HepG2 (cell line): ENCODE results near the gene EFCAB8. TPM values are rescaled to one million over a fixed set of nuclear protein-coding genes. Genes with fewer than 3 reads are reported as not detected.
A peak's percentile ranks its signal among the peaks of the same experiment; 100 is the strongest.

Experiments used
- BHLHE40 ChIP-seq: IDR thresholded peaks from 2 replicates; pipeline ENCODE4 v1.6.1; 2011; ENCODE audit warnings: low read length, improper control_type of control experiment
- CCAR2 ChIP-seq: fragments of 200-400 bp; formaldehyde crosslinking; optimal IDR thresholded peaks from 2 replicates; pipeline ENCODE3; 2018; ENCODE audit warnings: low read depth, mild to moderate bottlenecking, low read length, moderate library complexity
- CERS6 ChIP-seq: sonication (generic); formaldehyde crosslinking; IDR thresholded peaks from 2 replicates; pipeline ENCODE4 v1.5.0; 2020; ENCODE audit warnings: missing genetic modification reagents
- CHD4 ChIP-seq: fragments of 200-600 bp; sonication (generic); IDR thresholded peaks from 2 replicates; pipeline ENCODE4 v1.7.0; 2017; ENCODE audit warnings: mild to moderate bottlenecking, low read length, borderline replicate concordance
- MAFG ChIP-seq: sonication (generic); formaldehyde crosslinking; IDR thresholded peaks from 2 replicates; pipeline ENCODE4 v1.5.1; 2020; ENCODE audit warnings: mild to moderate bottlenecking, missing genetic modification reagents
- MIER3 ChIP-seq: IDR thresholded peaks from 2 replicates; pipeline ENCODE4 v1.6.1; 2016; ENCODE audit warnings: missing compliant biosample characterization, borderline replicate concordance
- MXD1 ChIP-seq: sonication (generic); formaldehyde crosslinking; IDR thresholded peaks from 2 replicates; pipeline ENCODE4 v1.4.0; 2020; ENCODE audit warnings: mild to moderate bottlenecking, missing genetic modification reagents
- NFIC ChIP-seq: IDR thresholded peaks from 2 replicates; pipeline ENCODE4 v1.6.1; 2012; ENCODE audit warnings: mild to moderate bottlenecking, low read length, inconsistent platforms
- NFYC ChIP-seq: IDR thresholded peaks from 2 replicates; pipeline ENCODE4 v1.6.1; 2016; ENCODE audit warnings: missing genetic modification reagents, missing compliant biosample characterization
- PAF1 ChIP-seq: IDR thresholded peaks from 2 replicates; pipeline ENCODE4 v1.6.1; 2016; ENCODE audit warnings: missing genetic modification reagents, missing compliant biosample characterization
- TCF7L2 ChIP-seq: IDR thresholded peaks from 2 replicates; pipeline ENCODE4 v1.6.1; 2011; ENCODE audit warnings: mild to moderate bottlenecking, low read depth, low read length, moderate library complexity
- TEAD3 ChIP-seq: optimal IDR thresholded peaks from 2 replicates; pipeline ENCODE3; 2016; ENCODE audit warnings: borderline replicate concordance
- ZNF124 ChIP-seq: sonication (generic); formaldehyde crosslinking; IDR thresholded peaks from 2 replicates; pipeline ENCODE4 v1.4.0; 2020; ENCODE audit warnings: missing genetic modification reagents
- ZNF17 ChIP-seq: sonication (generic); formaldehyde crosslinking; IDR thresholded peaks from 2 replicates; pipeline ENCODE4 v1.5.0; 2020; ENCODE audit warnings: mild to moderate bottlenecking, missing genetic modification reagents
- ZNF367 ChIP-seq: sonication (generic); formaldehyde crosslinking; IDR thresholded peaks from 2 replicates; pipeline ENCODE4 v1.4.0; 2020; ENCODE audit warnings: missing genetic modification reagents, borderline replicate concordance
- ZNF496 ChIP-seq: sonication (generic); formaldehyde crosslinking; IDR thresholded peaks from 2 replicates; pipeline ENCODE4 v1.8.1; 2023; ENCODE audit warnings: mild to moderate bottlenecking, moderate library complexity, missing genetic modification reagents; ENCODE audit not compliant: insufficient replicate concordance
- ZNF644 ChIP-seq: IDR thresholded peaks from 2 replicates; pipeline ENCODE4 v1.6.1; 2016; ENCODE audit warnings: low read depth
- ZNF879 ChIP-seq: sonication (generic); formaldehyde crosslinking; IDR thresholded peaks from 2 replicates; pipeline ENCODE4 v1.8.1; 2023; ENCODE audit warnings: missing genetic modification reagents
- polyA plus RNA-seq, 8 experiments: library from polyadenylated mRNA; depleted of rRNA in 3 of 8; stranded (reverse) in 7 of 8; unstranded in 1 of 8; fragments of >200 nt; fragmentation: Illumina TruSeq in 4 of 8; extraction: Trizol in 4 of 8; gene quantifications; 2 replicates each; pipeline versions ENCODE4 v1.2.1 to v1.2.3, GENCODE V29; 2011 to 2016; ENCODE audit warnings: low read depth in 4 of 8, missing spikeins in 1 of 8, mixed read lengths in 1 of 8; ENCODE audit not compliant: insufficient read depth in 1 of 8
- total RNA-seq, 5 experiments: library from RNA; depleted of rRNA; stranded (reverse); fragments of >200 nt; fragmentation: Illumina TruSeq; extraction: Trizol; gene quantifications; 2 replicates each; pipeline ENCODE4 v1.2.3, GENCODE V29; 2016; ENCODE audit warnings: low read depth in 1 of 5
- TF ChIP-seq, protein P1 (sequence below): IDR thresholded peaks from 2 replicates; pipeline ENCODE4 v1.6.1; 2018; ENCODE audit warnings: missing genetic modification reagents, mild to moderate bottlenecking, missing compliant biosample characterization
- TF ChIP-seq, protein P2 (sequence below): sonication (generic); formaldehyde crosslinking; IDR thresholded peaks from 2 replicates; pipeline ENCODE4 v1.4.0; 2020; ENCODE audit warnings: mild to moderate bottlenecking, missing genetic modification reagents
- TF ChIP-seq, protein P3 (sequence below): sonication (generic); formaldehyde crosslinking; IDR thresholded peaks from 2 replicates; pipeline ENCODE4 v1.9.0; 2021; ENCODE audit warnings: missing genetic modification reagents, borderline replicate concordance
- TF ChIP-seq, protein P4 (sequence below): sonication (generic); formaldehyde crosslinking; IDR thresholded peaks from 2 replicates; pipeline ENCODE4 v1.8.0; 2022; ENCODE audit warnings: mild to moderate bottlenecking, missing genetic modification reagents
- TF ChIP-seq, protein P5 (sequence below): sonication (generic); formaldehyde crosslinking; IDR thresholded peaks from 2 replicates; pipeline ENCODE4 v1.9.0; 2022; ENCODE audit warnings: missing genetic modification reagents, mild to moderate bottlenecking, borderline replicate concordance

Gene EFCAB8
- total and polyA plus RNA-seq, 2 of the 13 experiments (the other 11 are each of a cell fraction or from before 2014, with no cell fraction given), result 0.15 to 0.22 TPM

- TF ChIP-seq MXD1 (CRISPR knock-in tag) (no peak), CCAR2 (peak; percentile 88), ZNF879 (CRISPR knock-in tag) (no peak; the same call in 1 of the 2 replicates), BHLHE40 (no peak), PAF1 (CRISPR knock-in tag) (peak; percentile 81; the same call in 1 of the 2 replicates), CERS6 (CRISPR knock-in tag) (no peak), ZNF644 (CRISPR knock-in tag) (0 out of 2 replicates have a peak, but pooled peaks have one; percentile 8), TCF7L2 (no peak), ZNF367 (CRISPR knock-in tag) (no peak), MIER3 (CRISPR knock-in tag) (no peak), TEAD3 (CRISPR knock-in tag) (peak; percentile 26), NFYC (CRISPR knock-in tag) (no peak), ZNF17 (CRISPR knock-in tag) (no peak), MAFG (CRISPR knock-in tag) (no peak), ZNF124 (CRISPR knock-in tag) (no peak), NFIC (no peak), CHD4 (peak; percentile 83), ZNF496 (CRISPR knock-in tag) (no peak)
- TF ChIP-seq, protein P1, sequence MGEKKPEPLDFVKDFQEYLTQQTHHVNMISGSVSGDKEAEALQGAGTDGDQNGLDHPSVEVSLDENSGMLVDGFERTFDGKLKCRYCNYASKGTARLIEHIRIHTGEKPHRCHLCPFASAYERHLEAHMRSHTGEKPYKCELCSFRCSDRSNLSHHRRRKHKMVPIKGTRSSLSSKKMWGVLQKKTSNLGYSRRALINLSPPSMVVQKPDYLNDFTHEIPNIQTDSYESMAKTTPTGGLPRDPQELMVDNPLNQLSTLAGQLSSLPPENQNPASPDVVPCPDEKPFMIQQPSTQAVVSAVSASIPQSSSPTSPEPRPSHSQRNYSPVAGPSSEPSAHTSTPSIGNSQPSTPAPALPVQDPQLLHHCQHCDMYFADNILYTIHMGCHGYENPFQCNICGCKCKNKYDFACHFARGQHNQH (CRISPR knock-in tag), result no peak
- TF ChIP-seq, protein P2, sequence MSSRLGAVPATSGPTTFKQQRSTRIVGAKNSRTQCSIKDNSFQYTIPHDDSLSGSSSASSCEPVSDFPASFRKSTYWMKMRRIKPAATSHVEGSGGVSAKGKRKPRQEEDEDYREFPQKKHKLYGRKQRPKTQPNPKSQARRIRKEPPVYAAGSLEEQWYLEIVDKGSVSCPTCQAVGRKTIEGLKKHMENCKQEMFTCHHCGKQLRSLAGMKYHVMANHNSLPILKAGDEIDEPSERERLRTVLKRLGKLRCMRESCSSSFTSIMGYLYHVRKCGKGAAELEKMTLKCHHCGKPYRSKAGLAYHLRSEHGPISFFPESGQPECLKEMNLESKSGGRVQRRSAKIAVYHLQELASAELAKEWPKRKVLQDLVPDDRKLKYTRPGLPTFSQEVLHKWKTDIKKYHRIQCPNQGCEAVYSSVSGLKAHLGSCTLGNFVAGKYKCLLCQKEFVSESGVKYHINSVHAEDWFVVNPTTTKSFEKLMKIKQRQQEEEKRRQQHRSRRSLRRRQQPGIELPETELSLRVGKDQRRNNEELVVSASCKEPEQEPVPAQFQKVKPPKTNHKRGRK (CRISPR knock-in tag), result no peak
- TF ChIP-seq, protein P3, sequence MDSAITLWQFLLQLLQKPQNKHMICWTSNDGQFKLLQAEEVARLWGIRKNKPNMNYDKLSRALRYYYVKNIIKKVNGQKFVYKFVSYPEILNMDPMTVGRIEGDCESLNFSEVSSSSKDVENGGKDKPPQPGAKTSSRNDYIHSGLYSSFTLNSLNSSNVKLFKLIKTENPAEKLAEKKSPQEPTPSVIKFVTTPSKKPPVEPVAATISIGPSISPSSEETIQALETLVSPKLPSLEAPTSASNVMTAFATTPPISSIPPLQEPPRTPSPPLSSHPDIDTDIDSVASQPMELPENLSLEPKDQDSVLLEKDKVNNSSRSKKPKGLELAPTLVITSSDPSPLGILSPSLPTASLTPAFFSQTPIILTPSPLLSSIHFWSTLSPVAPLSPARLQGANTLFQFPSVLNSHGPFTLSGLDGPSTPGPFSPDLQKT (CRISPR knock-in tag), result no peak
- TF ChIP-seq, protein P4, sequence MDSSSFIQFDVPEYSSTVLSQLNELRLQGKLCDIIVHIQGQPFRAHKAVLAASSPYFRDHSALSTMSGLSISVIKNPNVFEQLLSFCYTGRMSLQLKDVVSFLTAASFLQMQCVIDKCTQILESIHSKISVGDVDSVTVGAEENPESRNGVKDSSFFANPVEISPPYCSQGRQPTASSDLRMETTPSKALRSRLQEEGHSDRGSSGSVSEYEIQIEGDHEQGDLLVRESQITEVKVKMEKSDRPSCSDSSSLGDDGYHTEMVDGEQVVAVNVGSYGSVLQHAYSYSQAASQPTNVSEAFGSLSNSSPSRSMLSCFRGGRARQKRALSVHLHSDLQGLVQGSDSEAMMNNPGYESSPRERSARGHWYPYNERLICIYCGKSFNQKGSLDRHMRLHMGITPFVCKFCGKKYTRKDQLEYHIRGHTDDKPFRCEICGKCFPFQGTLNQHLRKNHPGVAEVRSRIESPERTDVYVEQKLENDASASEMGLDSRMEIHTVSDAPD (CRISPR knock-in tag), result no peak
- TF ChIP-seq, protein P5, sequence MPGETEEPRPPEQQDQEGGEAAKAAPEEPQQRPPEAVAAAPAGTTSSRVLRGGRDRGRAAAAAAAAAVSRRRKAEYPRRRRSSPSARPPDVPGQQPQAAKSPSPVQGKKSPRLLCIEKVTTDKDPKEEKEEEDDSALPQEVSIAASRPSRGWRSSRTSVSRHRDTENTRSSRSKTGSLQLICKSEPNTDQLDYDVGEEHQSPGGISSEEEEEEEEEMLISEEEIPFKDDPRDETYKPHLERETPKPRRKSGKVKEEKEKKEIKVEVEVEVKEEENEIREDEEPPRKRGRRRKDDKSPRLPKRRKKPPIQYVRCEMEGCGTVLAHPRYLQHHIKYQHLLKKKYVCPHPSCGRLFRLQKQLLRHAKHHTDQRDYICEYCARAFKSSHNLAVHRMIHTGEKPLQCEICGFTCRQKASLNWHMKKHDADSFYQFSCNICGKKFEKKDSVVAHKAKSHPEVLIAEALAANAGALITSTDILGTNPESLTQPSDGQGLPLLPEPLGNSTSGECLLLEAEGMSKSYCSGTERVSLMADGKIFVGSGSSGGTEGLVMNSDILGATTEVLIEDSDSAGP (CRISPR knock-in tag), result no peak
Measured at GRCh38 chr20:33006776-33007375, 148.2 kb downstream of the EFCAB8 start (continued).
